Raji (cell line): ENCODE data around the gene BMAL2.

Experiments
- POLR2A ChIP-seq: IDR thresholded peaks from 2 replicates; pipeline ENCODE4 v1.6.1; 2011; ENCODE audit warnings: low read depth, low read length, control low read depth; ENCODE audit not compliant: insufficient read depth

The BMAL2 gene

DNA sequence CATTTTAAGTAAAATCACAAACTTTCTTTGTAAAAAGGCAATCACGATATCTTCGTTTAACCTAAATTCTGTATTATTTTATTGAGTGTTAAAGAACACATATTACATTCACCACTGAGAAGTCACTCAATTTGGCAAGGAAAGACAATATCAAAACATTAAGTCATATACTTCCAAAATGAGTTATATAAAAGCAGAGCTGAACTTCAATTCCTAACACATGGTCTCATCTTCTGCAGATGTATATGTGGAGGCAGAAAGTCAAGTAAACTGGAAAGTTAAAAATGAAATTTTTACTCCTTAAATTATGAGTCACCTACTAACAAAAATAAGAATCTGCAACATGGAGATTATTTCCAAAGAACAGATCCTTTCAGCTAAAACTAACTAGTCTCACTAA, 28.7 kb downstream of the BMAL2 start:
- no peak for TF ChIP-seq POLR2A

DNA sequence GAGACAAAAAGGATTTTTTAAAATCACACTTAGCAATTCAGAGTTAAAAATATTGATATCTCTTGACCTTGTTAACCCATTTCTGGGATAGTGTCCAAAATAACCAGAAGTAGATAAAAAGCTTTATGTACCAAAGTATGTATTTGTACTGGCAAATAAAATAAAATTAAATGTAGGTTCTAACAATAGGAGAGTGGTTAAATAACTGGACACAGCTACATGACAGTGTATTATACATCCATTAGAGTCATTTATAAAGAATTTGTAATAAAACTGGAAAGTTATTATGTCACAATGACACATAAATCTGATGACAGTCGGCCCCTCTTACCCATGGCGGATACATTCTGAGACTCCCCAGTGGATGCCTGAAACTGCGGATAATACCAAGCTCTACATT, 34.0 kb downstream of the BMAL2 start:
- no peak for TF ChIP-seq POLR2A

DNA sequence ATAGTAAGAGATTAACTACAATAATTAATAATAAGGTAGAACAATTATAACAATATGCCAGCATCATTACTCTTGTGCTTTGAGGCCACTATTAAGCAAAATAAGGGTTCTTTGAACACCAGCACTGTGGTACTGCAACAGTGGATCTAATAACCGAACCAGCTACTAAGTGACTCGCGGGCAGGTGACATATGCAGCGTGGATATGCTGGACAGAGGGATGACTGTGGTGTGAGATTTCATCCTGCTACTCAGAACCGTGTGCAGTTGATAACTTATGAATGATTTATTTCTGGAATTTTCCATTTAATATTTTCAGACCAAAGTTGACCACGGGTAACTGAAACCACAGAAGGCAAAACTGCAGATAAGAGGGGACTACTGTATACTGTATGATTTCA, 34.4 kb downstream of the BMAL2 start:
- TF ChIP-seq POLR2A = no peak

DNA sequence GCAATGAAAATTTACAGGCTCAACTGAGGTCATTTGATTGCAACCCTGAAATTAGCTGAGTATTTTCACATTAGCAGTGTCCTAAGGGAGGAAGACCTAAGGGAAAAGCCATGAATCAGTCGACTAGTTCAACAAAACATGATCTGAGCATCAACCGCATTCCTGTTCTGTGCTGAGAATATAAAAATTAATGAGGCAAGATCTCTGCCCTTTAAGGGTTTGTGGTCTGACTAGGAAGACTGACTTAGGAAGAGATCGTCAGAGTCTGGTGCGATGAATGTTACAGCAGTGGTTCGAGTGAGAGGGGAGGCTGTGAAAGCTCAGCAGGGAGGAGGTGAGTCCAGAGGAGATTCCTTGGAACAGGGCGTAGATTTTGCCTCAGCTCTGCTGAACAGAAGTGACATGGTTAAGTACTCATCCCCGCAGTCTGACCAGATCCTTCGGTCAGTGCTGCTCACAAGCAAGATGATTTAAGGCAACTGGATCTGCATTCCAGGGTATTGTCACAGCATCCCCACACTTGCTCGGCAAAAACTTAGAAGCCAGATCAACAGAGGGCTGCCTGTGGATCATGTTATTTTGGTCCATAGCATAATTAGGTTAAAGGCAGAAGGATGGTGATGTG, 49.6 kb downstream of the BMAL2 start:
- TF ChIP-seq POLR2A = no peak
